NOMO-1 treated with DMSO at 0.1 percent for 48 hours (cell line): Measurements from ENCODE around the gene IGFBP5.

ENCODE experiments used
- DNase-seq: peaks from one replicate; lab custom pipeline; 2025; ENCODE audit not compliant: unreplicated experiment; lab: John Stamatoyannopoulos, UW

IGFBP5 gene

DNA sequence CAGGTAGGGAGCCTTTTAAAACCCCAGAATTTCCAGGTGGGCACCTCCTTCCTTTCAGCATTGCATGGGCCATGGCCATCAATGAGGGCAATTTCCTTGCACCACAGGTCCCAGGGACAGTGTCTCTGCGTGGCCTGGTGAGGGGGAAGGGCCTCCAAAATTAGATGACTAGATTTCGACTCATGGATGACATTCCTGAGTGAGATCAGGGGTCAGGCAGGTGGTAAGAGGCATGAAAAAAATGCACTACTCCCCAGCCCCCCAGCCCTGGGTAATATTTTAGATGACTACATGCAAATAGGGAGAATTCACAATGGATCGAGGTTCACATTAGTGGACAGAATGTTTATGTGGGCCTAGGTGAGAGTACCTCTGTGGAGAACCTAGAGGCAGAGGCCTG lies 19.0 kb upstream of the IGFBP5 start:
- no peak for DNase-seq

DNA sequence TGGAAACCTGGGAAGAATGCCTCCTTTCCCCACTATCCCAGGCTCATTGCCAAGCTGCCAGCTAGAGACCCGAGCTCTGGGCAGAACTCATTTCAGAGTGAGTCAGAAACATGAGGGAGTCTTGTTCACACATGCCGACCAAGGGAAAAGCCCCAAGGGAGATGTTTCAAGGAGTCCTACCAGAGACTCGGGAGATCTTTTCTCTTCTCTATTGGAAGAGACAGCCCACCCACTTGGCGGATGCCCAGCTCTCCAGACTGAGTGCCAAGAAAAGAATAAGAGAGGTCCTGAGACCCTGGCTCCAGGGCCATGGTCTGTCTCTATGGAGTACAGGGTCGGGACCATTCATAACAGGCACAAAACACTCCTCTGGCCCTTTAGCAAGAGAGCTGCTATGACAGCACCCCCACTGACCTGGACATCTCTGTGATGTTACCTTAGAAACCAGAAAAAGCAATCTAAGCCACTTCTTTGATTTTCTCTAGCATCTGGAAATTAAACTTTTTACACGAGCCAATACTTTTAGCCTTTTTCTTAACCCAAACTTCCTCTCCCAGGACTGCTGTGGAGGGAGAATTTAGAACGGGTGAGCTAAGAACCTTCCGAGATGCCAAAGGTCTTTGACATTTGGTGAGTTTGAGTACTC lies 18.5 kb upstream of the IGFBP5 start:
- DNase-seq, result no peak

DNA sequence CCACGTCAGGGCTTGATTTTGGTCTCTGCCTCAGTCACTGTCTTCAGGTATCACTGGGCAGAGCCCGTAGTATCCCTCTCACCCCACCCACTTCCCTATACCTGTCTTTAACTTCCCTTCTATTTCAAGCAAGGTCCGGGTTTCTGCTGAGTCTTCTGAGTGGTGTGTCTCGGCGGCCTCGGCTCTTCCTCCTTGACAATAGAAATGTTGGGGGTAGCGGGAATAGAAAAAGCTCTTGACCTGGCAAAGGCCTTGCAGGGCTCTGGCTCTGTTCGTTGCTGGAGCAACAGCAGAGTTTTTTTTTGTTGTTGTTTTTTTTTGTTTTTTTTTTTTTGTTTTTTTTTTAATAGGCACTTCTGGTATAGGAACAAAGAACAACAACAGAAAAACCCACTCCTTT lies 16.0 kb upstream of the IGFBP5 start:
- no peak for DNase-seq

DNA sequence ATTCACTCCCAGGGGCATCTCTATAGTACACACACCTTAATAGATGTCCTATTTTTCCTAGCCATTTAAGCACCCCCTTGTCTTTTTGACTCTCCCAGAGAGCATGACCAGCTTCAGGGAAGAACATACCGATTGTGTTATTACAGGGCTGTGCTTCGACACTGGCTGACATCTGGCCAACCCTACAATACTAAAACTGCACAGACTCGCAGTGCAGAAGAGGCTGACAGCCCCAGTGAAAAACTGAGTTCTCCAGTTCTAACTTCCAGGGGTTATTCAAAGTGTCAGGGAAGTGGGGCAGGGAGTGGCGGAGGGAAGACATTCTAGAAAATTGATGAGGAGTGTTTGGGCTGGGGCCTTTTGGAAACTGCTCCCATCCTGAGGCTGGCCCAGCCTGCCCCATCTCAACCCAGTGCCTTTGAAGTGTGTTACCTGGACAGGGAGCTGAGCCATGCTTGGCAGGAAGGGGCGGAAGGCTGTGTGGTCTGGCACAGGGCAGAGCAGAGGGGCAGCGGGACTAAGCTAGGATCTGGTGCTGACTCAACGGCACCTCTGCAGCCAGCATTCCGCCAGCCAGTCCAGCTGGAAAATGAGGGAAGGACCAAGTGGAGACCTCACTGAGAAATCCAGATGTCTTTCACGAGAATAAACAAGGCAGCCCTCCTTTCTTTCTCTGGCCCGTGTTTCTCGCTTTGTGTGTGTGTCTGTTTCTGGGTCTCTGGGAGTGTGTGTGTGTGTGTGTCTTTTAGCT lies 15.4 kb upstream of the IGFBP5 start:
- no peak for DNase-seq

DNA sequence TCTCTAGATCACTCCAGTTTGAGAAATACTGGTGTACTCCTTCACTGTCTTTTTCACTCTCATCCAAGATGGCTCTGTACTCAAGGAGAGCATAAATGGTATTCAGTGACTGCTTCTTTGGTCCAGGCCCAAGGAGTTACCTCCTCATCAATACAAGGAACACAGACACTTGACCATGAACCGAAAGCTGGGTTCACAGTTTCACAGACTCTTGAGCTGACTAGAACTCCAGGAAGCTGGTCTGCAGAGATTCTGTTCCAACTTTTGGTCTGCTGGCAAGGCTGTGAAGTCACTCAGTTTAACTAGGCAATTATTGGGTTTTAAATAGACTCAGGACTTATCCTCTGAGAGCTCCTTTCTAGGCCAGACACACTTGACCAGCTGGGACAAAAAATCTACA lies 7.4 kb upstream of the IGFBP5 start:
- DNase-seq, result no peak

DNA sequence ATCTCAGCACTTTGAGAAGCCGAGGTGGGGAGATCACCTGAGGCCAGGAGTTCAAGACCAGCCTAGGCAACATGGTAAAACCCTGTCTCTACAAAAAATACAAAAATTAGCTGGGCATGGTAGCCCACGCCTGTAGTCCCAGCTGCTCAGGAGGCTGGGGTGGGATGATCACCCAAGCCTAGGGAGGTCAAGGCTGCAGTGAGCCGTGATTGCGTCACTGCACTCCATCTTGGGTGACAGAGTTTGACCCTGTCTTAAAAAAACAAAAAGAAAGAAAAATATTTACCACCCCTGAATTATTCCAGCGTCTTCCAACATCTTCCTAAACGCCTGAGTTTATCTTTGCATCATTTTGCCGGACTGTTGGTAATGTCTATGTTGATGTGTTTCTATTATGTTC lies 6.2 kb upstream of the IGFBP5 start:
- no peak for DNase-seq

DNA sequence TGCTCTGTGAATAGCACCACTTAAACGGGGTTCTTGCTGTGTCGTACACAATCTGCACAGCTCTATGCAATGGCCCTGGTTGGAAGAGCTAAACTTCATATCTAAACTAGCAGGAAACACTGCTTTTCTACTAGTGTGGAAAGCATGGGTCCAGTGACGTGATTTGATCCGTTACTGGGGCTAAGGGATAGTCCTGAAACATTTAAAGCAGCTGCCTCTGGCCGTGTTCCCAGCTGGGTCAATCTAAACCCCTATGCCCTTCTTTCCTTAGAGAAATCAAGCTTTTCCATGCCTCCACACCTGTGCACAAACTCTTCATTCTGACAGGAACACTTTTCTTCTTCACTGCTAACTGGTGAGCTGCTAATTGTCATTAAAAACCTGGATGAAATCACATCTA lies 5.4 kb upstream of the IGFBP5 start:
- no peak for DNase-seq

DNA sequence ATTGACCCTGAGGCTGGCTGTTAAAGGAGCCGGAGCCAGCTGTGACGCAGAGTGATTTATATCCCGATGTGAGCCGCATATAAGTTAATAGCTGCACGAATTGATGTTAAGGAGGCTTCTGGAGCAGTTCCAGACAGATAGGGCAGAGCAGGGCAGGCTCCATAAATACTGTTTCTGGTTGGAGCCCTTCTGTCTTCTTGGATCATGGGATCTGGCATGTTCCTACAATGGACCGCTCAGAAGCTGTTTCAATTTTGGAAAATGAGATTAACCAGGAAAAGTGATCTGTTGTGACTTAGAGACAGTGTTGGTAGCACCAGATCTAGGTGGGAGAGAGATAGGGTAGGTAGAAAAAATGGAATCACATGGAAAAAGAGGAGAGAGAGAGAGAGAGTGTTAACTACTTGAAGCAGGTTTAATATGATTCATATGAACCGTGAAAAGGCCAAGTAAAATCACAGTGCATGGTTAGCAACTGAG lies 4.8 kb upstream of the IGFBP5 start:
- DNase-seq, result no peak

DNA sequence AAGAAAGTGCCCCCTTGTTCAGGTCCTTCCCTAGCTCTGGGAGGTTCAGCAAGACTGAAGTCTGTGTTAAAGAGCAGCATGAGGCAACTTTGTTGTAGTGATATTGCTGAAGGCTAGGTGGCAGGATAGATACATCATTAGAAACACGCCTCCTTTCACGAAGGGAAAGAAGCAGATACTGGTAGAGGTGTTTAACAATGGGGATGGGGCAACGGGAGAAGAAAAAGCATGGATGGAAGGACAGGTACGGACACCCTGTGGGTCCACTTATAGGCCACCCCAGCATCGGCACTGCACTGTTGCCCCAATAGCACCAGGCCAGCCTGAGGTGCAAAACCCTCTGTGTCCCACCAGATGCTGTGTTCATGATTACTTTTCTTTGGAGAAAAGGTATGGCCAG lies 3.5 kb upstream of the IGFBP5 start:
- peak; percentile 50 for DNase-seq

DNA sequence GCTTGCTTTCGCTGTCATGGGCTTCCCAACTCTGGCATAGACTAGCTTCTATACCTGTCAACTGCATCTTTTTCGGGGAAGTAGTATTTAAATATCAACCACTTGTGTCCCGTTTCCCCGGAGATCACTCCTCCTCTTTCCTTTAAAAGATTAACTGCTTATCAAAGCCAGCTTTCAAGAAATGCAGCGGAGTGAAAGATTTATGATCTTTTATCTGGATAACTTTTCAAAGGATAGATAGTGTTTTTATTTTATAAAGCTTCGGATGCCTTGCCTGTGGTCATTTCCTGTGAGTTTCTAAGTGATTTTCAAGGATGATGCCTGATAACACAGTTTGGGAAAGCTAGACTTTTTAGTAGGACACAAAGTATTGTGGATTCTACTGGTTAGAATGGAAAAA lies 2.9 kb upstream of the IGFBP5 start:
- no peak for DNase-seq

DNA sequence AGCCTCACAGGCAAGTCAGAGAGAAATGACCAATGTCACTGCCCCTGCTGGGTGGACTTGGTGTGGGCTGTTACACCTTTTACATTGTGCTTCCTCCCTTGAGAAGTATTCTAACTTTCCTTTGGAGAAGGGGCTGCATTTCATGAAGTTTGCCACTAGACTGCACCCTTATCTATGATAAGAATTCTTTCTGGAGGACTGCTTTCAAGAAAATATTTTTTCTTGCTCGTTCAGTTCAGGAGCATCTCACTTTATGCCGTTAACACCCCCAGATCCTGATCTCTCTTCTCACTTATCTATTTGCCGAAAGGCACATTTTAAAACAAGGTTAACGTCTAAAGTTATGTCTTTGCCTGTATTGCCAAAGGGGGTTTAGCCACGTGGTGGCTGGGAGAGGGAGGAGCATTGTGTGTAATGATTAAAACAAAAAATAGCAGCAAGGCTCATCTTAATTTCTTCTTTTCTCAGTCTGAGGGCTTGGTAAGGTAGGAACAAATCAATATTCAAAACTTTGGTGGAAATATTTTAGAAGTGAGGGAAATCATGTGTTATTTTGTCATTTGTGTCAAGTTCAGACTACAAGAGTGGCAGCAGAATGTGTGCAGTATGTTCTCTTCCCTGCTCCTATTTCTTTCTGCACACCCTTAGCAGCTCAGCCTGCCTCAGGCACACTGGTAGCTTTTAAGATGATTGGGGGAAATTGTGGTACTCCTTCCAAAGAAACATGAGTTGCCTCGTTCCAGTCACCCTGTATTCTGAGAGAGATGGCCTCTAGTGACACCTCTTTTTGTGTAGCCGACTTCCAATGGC lies 1.6 kb upstream of the IGFBP5 start:
- peak; percentile 36 for DNase-seq

DNA sequence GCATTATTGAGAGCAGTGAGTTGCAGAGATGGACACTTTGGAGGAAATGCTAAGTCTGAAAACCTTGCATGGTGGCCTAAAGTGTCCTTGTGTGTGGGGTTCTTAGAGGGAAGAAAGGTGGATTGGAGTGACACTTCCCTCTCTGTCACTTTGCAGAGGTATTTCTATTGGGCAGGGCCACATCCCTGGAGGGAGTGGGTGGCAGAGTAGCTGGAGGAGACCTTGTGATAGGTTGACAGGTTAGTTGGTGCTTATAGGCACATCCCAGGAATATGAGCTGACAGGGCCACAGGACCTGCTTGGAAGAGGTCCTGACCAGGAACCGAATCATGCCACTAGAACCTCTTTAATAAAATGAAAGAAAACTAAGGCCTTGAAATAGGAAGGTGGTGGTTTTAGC lies 972 bp upstream of the IGFBP5 start:
- no peak for DNase-seq

DNA sequence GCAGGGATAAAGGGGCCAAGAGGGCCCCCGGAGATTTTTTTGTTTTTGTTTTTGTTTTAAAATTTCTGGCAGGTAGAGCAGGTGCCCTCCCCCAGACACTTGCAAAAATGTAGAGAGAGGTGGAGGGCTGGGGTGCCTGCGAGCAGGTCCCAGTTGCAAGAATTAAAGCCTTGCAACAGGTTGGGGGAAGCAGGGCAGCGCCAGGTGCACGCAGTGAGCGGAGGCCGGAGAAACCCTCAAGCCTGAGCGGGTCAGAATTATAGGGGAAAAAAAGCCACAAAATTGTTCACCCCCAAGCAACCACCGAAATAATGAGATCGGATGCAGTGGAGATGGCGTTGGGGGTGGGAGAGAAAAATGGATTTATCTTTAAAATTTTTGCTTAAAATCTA lies 527 bp downstream of the IGFBP5 start:
- no peak for DNase-seq

DNA sequence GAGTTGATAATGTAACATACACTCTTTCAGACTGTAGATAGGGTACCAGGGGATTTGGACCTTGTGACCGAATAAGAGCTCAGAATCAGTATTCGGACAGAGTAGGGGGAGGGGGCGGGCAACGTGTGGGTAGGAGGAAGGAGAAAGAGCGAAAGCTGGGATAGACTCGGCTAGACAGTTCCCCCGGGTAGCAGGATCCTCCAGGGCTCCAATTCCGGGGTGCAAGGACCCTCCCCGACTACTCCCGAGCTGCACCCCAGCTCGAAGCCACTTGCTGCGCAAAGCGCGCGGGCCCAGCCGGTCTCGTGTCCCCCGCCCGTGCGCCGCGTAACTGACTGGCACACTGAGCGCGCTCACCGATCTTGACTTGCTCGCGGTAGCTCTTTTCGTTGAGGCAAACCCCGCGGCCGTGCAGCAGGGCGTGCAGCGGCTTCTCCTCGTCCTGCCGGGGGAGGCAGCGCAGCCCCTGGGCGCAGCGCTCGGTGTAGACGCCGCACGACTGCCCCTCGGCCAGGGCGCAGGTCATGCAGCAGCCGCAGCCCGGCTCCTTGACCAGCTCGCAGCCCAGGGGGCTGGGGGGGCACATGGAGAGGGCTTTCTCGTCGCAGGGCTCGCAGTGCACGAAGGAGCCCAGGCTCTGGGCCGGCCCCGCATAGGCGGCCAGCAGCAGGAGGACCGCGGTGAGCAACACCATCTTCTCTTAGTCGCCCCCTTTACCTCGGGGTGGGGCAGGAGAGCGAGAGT lies 1.1 kb downstream of the IGFBP5 start:
- DNase-seq, result no peak

DNA sequence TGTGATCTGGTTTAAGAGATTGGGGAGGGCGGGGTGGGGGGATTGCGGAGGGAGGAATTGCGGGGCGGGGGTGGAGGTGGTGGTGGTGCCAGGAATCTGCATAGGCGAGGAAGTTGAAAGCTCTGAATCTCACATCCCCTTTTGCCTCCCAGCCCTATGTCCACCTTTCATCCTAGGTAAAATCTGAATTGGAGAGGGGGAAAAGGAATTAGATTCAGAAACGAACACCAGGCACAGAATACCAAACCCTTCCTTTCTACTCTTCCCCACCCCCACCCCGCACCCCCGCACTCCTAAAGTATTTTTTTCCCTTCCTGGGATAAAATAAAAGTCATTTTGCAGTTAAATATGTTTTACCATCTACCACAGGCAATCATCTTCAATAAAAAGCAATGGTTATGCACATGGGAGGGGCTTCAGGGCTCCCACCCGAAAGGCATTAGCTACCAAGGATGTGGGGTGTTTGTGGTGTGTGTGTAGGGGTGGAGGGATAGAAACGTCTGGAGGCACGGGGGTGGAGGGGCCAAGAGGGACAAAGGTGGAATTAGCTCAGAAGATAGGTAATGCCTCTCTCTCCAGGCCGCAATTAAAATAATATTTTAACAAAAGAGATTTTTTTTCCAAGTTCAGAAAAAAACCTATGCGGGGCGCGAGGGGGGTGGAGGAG lies 1.8 kb downstream of the IGFBP5 start:
- DNase-seq, result no peak

DNA sequence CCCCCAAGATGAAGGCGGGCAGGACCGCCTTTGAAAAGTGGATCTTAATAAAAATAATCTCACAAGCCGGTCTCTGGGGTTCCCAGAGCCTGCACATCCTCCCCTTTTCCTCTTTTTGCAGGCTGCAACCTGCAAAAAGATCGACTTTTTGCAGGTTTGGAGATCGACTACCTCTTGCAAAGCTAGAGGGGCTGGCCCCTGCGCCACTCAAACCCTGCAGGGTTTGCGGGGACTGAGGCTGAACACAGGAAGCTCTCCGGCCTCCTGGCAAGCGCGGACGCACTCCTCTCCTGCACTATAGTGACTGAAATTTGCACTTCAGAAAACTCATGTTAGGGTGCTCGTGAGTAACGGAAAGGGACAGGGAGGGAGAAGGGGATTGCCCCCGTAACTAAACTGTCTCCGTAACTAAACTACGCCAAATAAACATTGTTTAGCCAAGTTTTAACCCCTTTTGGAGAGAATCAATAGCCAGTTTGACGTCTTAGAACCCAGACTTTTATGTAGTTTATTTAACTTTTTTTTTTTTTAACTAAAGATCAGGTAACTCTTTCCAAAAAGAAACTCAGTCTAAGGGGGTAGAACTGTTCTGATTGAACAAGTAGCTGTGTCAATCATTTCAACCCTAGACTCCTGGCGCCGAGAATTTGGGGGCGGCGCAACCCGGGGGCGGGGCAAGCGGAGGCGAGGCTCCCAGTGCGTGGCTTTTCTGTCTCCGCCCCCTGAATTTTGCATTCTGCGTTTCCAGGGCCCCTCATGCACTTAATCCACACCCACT lies 2.5 kb downstream of the IGFBP5 start:
- DNase-seq, result peak; percentile 31

DNA sequence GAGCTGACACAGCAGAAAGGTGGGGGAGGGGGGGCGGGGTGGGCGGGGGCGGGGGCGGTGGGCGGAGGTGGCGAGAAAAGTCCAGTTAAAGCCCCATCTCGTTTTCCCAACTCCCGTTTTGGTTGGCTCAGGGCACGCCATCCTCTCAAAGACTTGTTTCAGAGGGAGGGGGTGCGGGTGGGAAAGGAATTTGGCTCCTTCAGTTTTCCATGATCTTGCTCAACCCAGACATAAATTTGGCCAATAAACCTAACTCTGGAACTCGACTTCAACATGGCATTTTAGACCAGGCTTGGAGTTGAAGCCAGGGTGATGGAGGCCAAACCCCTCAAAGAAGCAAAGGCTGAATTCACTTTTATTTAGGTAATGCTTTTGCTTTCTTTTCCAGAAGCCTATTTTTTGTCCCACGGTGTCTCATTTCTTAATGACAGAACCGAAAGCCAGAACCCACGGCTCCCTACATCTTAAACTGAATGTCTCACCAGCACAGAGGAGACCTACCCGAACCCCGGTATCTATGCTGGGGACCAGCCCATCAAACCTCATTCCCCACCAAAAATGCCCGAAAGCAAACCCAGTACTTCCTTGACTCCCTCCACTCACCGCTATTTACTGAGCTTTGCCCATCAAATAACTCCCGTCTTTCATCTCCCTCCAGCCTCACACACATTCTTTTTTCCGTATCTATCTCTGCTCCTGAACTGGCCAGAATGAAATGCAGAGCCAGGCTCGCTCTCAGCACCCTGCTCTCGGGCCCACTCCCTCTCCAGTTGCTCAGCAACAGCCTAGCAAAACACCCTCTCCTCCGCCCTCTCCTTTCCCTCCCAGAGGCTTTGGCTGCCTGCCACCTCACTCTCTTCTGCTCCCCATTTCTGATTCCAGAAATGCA lies 4.3 kb downstream of the IGFBP5 start:
- DNase-seq, result no peak

DNA sequence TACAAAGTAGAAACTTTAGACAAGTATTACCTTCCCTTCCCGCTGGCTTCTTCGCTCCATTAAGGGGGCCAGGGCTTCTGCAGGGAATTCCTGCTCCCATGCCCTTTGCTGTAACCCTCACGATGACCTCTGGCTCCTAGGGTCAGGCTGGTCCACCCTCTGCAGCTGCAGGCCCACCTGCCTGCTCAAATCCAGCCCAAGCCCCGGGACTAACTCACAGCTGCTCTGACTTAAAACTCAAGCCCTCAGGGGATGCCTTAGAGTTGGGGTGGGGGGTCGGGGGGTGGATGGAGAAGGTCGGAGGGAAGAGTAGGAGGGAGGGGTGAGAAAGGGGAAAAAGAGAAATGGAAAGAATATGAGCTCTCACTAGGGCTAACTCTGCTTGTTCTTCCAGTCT lies 4.9 kb downstream of the IGFBP5 start:
- no peak for DNase-seq

DNA sequence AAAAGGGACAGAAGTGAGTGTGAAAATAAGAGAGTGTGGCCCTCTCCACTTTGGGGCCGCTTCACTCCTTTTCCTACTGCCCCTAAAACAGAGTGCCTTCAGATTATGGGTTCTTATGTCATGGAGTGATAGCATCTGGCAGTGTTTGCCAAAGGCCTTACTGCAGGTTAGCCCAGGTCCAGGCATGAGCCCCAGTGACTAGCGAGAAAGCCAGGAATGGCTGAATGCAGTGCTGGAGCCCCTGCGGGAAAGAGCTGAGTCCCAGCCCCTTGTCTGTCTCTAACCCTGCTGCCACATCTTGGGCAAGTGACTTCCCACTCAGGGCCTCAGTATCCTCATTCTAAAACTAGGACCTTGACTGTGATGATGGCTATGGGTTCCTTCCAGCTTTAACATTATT lies 6.0 kb downstream of the IGFBP5 start:
- DNase-seq, result no peak
